BE2C (cell line): Measurements from ENCODE around the gene ANXA4. TPM values are rescaled to one million over a fixed set of nuclear protein-coding genes. Genes with fewer than 3 reads are reported as not detected.
A peak's percentile ranks its signal among the peaks of the same experiment; 100 is the strongest.

Experiments used
- DNase-seq: peaks from one replicate; pipeline ENCODE4 v3.0.0-alpha.2; 2020
- H3K27me3 ChIP-seq: fragments of 250-450 bp; sonication (Bioruptor Pico); 2 replicates; pipeline ENCODE4 v1.5.1; 2020; ENCODE audit warnings: mild to moderate bottlenecking
- H3K36me3 ChIP-seq: fragments of 250-450 bp; sonication (Bioruptor Pico); 2 replicates; pipeline ENCODE4 v1.5.1; 2020; ENCODE audit warnings: mild to moderate bottlenecking
- H3K4me1 ChIP-seq: fragments of 250-450 bp; sonication (Bioruptor Pico); 2 replicates; pipeline ENCODE4 v1.5.1; 2020
- H3K4me3 ChIP-seq: 2 replicates; pipeline ENCODE4 v1.5.1; 2011; ENCODE audit warnings: low read depth, low read length
- H3K9me3 ChIP-seq: fragments of 250-450 bp; sonication (Bioruptor Pico); 2 replicates; pipeline ENCODE4 v1.5.1; 2020
- CTCF ChIP-seq: IDR thresholded peaks from 2 replicates; pipeline ENCODE4 v1.5.1; 2012; ENCODE audit warnings: mild to moderate bottlenecking, low read depth, low read length
- polyA plus RNA-seq: library from polyadenylated mRNA; unstranded; fragments of >200 nt; gene quantifications from one replicate; pipeline ENCODE4 v1.2.1, GENCODE V29; 2012; ENCODE audit warnings: low read depth, missing spikeins; ENCODE audit not compliant: insufficient read length, insufficient read depth

The ANXA4 gene
- 4.1 TPM for polyA plus RNA-seq

- H3K4me3 ChIP-seq: peak within 1 kb of the TSS; percentile 59
- DNase-seq: peak; percentile 29
- no peak for TF ChIP-seq CTCF
- no peaks in the 10 kb centered on the region for H3K9me3 ChIP-seq
- no peaks in the 10 kb centered on the region for H3K36me3 ChIP-seq
- H3K4me1 ChIP-seq: no peaks in the 10 kb centered on the region
- H3K27me3 ChIP-seq: no peaks in the 10 kb centered on the region
Measured at GRCh38 chr2:69741575-69742321, at the start of gene ANXA4. ANXA4 (plus strand) TSS chr2:69742134; CDS start chr2:69781566, 39,432 bp downstream.

GRCh38 chr2:69692424-69692823, 49.5 kb upstream of the ANXA4 start:
- no peaks in the 10 kb centered on the region for H3K36me3 ChIP-seq
- DNase-seq: no peak
- no peaks in the 10 kb centered on the region for H3K27me3 ChIP-seq
- no peak overlapping the region for H3K4me3 ChIP-seq
- no peaks in the 10 kb centered on the region for H3K4me1 ChIP-seq
- TF ChIP-seq CTCF: no peak
- H3K9me3 ChIP-seq: no peaks in the 10 kb centered on the region

DNA sequence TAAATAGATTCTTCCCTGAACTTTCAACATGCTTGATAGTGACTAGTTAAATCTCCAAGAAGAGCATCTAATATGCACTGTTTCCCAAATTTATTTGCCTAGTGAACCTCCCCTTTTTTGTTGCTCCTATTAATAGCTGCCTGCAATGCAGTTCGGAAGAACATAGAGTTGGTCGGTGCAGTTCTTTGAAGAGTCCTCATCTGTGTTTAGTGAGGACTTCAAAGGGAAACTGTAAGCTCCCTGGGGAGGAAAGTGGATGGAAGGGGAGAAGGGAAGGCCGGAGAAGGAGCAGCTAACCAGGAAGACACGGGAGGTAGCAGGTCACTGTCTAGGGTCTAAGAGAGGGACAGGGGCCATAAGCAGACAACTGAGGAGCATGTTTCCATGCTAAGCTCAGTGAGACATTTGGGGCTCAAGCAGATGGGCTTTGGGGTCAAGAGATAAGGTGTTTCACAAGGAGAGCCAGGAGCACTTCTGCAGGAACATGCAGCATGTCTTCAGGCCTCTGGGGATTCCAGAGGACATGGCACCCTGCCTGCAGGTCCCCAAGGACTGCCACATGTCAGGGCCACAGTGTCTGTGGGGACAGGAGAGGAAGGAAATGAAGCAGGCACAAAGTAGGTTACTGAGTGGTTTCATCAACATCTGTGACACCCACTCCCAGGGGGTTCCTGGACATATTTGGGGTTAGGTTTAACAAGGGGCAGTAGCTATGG, 48.7 kb upstream of the ANXA4 start:
- Histone ChIP-seq H3K4me1 (no peaks in the 10 kb centered on the region), H3K27me3 (no peaks in the 10 kb centered on the region), H3K36me3 (no peaks in the 10 kb centered on the region), H3K9me3 (no peaks in the 10 kb centered on the region), H3K4me3 (no peak overlapping the region)
- no peak for DNase-seq
- TF ChIP-seq CTCF: no peak

GRCh38 chr2:69693775-69694450, 48.0 kb upstream of the ANXA4 start:
- no peak overlapping the region for H3K4me3 ChIP-seq
- no peak for DNase-seq
- no peaks in the 10 kb centered on the region for H3K9me3 ChIP-seq
- no peaks in the 10 kb centered on the region for H3K4me1 ChIP-seq
- H3K36me3 ChIP-seq: no peaks in the 10 kb centered on the region
- no peak for TF ChIP-seq CTCF
- H3K27me3 ChIP-seq: no peaks in the 10 kb centered on the region

GRCh38 chr2:69694894-69695849, 46.8 kb upstream of the ANXA4 start:
- Histone ChIP-seq H3K9me3 (no peaks in the 10 kb centered on the region), H3K27me3 (no peaks in the 10 kb centered on the region), H3K4me1 (no peaks in the 10 kb centered on the region), H3K4me3 (no peak overlapping the region), H3K36me3 (no peaks in the 10 kb centered on the region)
- DNase-seq: no peak
- no peak for TF ChIP-seq CTCF
